ENCODE data around the gene RRP9. TPM values are rescaled to one million over a fixed set of nuclear protein-coding genes. Genes with fewer than 3 reads are reported as not detected.

The RRP9 gene
- total and polyA plus RNA-seq, 10 of the 15 experiments (the other 5 are each of a cell fraction or from before 2014, with no cell fraction given): 4.7 to 91.5 (median 41.7) TPM

DNA sequence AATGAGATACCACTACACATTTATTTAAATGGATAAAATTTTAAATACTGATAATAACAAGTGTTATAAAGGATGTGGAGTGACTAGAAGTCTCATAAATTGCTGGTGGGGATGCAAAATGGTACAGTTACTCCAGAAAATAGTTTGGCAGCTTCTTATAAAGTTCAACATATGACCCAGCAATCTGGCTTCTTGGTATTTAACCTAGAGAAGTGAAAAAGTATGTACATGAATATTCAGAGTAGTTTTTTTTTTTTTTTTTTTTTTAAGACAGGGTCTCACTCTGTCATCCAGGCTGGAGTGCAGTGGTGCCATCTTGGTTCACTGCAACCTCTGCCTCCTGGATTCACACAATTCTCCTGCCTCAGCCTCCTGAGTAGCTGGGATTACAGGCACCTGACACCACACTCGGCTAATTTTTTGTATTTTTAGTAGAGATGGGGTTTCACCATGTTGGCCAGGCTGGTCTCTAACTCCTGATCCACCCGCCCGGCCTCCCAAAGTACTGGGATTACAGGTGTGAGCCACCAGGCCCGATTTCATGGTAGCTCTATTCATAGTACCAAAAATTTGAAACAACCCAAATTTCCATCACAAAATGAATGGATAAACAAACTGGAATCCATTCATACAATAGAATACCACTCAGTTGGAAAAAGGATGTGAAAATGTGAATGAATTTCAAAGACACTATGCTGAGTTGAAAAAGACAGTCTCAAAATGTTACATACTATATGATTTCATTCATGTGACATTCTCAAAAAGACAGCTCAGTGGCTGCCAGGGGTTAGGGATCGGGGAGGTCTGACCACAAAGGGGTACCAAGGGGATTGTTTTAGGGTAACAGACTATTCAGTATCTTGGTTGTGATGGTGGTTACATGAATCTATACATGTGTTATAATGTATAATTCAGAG is 14.4 kb downstream of the RRP9 start:
- BruUV-seq (replicated peaks): no TSS peak
- no peak overlapping the region for H2AFZ ChIP-seq (ENCODE audit: control insufficient read depth, low read depth, low read length)
- H3K79me2 ChIP-seq (ENCODE audit: control insufficient read depth, insufficient read depth, low read length): no peaks in the 10 kb centered on the region
- H3K9me3 ChIP-seq (replicated peaks; ENCODE audit: control insufficient read depth, insufficient read depth, low read length): no peaks in the 10 kb centered on the region
- ChIA-PET SMC1A (ENCODE audit: uncharacterized antibody, unreplicated experiment) (no interaction called here), CTCF (no interaction called here), RAD21 (ENCODE audit: unreplicated experiment) (no interaction called here), POLR2A (no interaction called here)
- no peak for FAIRE-seq
- 56% methylated on average over 5 of the region's 5 CpGs for WGBS (ENCODE audit: insufficient coverage, insufficient replicate concordance, low lambda C conversion rate, missing lambda C conversion rate)
- in situ Hi-C loops (cut with MboI): no loop called here
- H4K20me1 ChIP-seq (ENCODE audit: control insufficient read depth, insufficient read depth): no peaks in the 10 kb centered on the region
- no peak overlapping the region for H3K4me3 ChIP-seq
- H3K27me3 ChIP-seq (replicated peaks in 1 of 2; ENCODE audit: control insufficient read depth in 2 of 2, insufficient read depth in 2 of 2, low read length in 1 of 2): no peaks in the 10 kb centered on the region
- H3K9ac ChIP-seq (ENCODE audit: control insufficient read depth, insufficient read depth, low read length): no peak overlapping the region
- intact Hi-C loops (cut with micrococcal nuclease; ENCODE audit: unreplicated experiment): no loop called here
- no peak for ATAC-seq
- no peak overlapping the region for H3K4me2 ChIP-seq (ENCODE audit: control insufficient read depth, insufficient read depth)
- H3K36me3 ChIP-seq (ENCODE audit: control insufficient read depth in 2 of 2, insufficient read depth in 2 of 2, low read length in 1 of 2): no peaks in the 10 kb centered on the region; a peak in 1 of 4 replicates
- no peaks in the 10 kb centered on the region for H3K4me1 ChIP-seq (ENCODE audit: control insufficient read depth, insufficient read depth, low read length)
- no peak overlapping the region for H3K27ac ChIP-seq (ENCODE audit: control insufficient read depth, insufficient read depth)
- no peak for DNase-seq (ENCODE audit: low read depth, low spot score)
- no peak for TF ChIP-seq RBBP5 (conservative IDR thresholded peaks at IDR 0.05)
- TF ChIP-seq NR2C1 (IDR thresholded peaks at IDR 0.05): no peak
- TF ChIP-seq SMC3 (IDR thresholded peaks at IDR 0.05; ENCODE audit: borderline replicate concordance, low read length): no peak
- TF ChIP-seq RAD51 (IDR thresholded peaks at IDR 0.05): no peak
- TF ChIP-seq PML (IDR thresholded peaks at IDR 0.05; ENCODE audit: low read length): no peak
- TF ChIP-seq, protein P1, sequence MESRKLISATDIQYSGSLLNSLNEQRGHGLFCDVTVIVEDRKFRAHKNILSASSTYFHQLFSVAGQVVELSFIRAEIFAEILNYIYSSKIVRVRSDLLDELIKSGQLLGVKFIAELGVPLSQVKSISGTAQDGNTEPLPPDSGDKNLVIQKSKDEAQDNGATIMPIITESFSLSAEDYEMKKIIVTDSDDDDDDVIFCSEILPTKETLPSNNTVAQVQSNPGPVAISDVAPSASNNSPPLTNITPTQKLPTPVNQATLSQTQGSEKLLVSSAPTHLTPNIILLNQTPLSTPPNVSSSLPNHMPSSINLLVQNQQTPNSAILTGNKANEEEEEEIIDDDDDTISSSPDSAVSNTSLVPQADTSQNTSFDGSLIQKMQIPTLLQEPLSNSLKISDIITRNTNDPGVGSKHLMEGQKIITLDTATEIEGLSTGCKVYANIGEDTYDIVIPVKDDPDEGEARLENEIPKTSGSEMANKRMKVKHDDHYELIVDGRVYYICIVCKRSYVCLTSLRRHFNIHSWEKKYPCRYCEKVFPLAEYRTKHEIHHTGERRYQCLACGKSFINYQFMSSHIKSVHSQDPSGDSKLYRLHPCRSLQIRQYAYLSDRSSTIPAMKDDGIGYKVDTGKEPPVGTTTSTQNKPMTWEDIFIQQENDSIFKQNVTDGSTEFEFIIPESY (IDR thresholded peaks at IDR 0.05): no peak
- TF ChIP-seq HDAC2 (IDR thresholded peaks at IDR 0.05): no peak
- no peak for TF ChIP-seq MYB (IDR thresholded peaks at IDR 0.05; ENCODE audit: borderline replicate concordance, low read depth, low read length)
- TF ChIP-seq MEF2B (IDR thresholded peaks at IDR 0.05; ENCODE audit: partially characterized antibody, poor library complexity, severe bottlenecking): no peak
- TF ChIP-seq HDAC6 (IDR thresholded peaks at IDR 0.05; ENCODE audit: unreplicated experiment): no peak
- TF ChIP-seq SKIL (IDR thresholded peaks at IDR 0.05; ENCODE audit: low read depth, poor library complexity, severe bottlenecking): no peak
- TF ChIP-seq LARP7 (IDR thresholded peaks at IDR 0.05): no peak
- TF ChIP-seq REST (IDR thresholded peaks at IDR 0.05; ENCODE audit: low read depth, low read length): no peak
- no peak for TF ChIP-seq SREBF2 (IDR thresholded peaks at IDR 0.05; ENCODE audit: low read length)
- TF ChIP-seq, protein P2, sequence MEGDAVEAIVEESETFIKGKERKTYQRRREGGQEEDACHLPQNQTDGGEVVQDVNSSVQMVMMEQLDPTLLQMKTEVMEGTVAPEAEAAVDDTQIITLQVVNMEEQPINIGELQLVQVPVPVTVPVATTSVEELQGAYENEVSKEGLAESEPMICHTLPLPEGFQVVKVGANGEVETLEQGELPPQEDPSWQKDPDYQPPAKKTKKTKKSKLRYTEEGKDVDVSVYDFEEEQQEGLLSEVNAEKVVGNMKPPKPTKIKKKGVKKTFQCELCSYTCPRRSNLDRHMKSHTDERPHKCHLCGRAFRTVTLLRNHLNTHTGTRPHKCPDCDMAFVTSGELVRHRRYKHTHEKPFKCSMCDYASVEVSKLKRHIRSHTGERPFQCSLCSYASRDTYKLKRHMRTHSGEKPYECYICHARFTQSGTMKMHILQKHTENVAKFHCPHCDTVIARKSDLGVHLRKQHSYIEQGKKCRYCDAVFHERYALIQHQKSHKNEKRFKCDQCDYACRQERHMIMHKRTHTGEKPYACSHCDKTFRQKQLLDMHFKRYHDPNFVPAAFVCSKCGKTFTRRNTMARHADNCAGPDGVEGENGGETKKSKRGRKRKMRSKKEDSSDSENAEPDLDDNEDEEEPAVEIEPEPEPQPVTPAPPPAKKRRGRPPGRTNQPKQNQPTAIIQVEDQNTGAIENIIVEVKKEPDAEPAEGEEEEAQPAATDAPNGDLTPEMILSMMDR (IDR thresholded peaks at IDR 0.05 in 2 of 3, conservative IDR thresholded peaks at IDR 0.05 in 1 of 3; ENCODE audit: control insufficient read depth in 2 of 3, extremely low read depth in 1 of 3, insufficient read depth in 1 of 3, low read depth in 3 of 3, low read length in 3 of 3): no peak
